Measurements from ENCODE around the gene CCDC157.
"Not testable (repeated sequence)": the region's sequence is repeated elsewhere in the genome, so short reads cannot be mapped to it uniquely, and the experiment has no call there.

DNA sequence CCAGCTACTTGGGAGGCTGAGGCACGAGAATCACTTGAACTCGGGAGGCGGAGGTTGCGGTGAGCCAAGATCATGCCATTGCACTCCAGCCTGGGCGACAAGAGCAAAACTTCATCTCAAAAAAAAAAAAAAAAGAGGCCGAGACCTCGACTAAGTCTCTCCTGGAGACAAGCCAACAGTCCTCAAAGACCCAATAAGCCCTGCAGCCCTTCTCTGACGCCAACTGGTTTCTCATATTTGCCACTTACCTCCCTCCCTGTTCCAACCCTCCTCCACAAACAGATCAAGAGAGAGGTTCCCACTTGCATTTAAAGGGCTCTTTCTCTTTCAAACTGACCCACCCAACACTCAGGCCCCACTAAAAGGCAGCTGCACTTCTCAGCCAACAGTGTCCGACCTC is 18.5 kb upstream of the CCDC157 start:
- not testable (repeated sequence) for TF ChIP-seq POLR2A (IDR thresholded peaks at IDR 0.05; ENCODE audit: low read depth, low read length); TAF1 (IDR thresholded peaks at IDR 0.05; ENCODE audit: borderline replicate concordance, low read depth, low read length)
